ENCODE measurements around the gene CCSER2.

The CCSER2 gene

GRCh38 chr10:84550756-84551436 lies 222.5 kb downstream of the CCSER2 start:
- H3K4me3 ChIP-seq (ENCODE audit: low read depth, low read length): no peak overlapping the region
- no peak for DNase-seq
- H3K36me3 ChIP-seq: no peaks in the 10 kb centered on the region
- H3K9me3 ChIP-seq: no peaks in the 10 kb centered on the region
- peaks cover 3% of the 10 kb centered on the region; the same call in 1 of the 2 replicates for H3K27me3 ChIP-seq
- TF ChIP-seq, protein P1, sequence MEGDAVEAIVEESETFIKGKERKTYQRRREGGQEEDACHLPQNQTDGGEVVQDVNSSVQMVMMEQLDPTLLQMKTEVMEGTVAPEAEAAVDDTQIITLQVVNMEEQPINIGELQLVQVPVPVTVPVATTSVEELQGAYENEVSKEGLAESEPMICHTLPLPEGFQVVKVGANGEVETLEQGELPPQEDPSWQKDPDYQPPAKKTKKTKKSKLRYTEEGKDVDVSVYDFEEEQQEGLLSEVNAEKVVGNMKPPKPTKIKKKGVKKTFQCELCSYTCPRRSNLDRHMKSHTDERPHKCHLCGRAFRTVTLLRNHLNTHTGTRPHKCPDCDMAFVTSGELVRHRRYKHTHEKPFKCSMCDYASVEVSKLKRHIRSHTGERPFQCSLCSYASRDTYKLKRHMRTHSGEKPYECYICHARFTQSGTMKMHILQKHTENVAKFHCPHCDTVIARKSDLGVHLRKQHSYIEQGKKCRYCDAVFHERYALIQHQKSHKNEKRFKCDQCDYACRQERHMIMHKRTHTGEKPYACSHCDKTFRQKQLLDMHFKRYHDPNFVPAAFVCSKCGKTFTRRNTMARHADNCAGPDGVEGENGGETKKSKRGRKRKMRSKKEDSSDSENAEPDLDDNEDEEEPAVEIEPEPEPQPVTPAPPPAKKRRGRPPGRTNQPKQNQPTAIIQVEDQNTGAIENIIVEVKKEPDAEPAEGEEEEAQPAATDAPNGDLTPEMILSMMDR (IDR thresholded peaks at IDR 0.05; ENCODE audit: low read depth, low read length): no peak
- no peaks in the 10 kb centered on the region for H3K4me1 ChIP-seq

- Histone ChIP-seq H3K4me3 (ENCODE audit: low read depth, low read length) (no peak overlapping the region), H3K36me3 (no peaks in the 10 kb centered on the region), H3K4me1 (no peaks in the 10 kb centered on the region), H3K9me3 (no peaks in the 10 kb centered on the region), H3K27me3 (peaks cover 3% of the 10 kb centered on the region; the same call in 1 of the 2 replicates)
- TF ChIP-seq, protein P1 (IDR thresholded peaks at IDR 0.05; ENCODE audit: low read depth, low read length): no peak
- no peak for DNase-seq
These were observed 223.2 kb downstream of the CCSER2 start for GRCh38 chr10:84551437-84552120.

GRCh38 chr10:84552478-84552877 lies 224.1 kb downstream of the CCSER2 start:
- TF ChIP-seq, protein P1 (IDR thresholded peaks at IDR 0.05; ENCODE audit: low read depth, low read length): no peak
- DNase-seq: no peak
- H3K4me3 ChIP-seq (ENCODE audit: low read depth, low read length): no peak overlapping the region
- H3K4me1 ChIP-seq: no peaks in the 10 kb centered on the region
- no peaks in the 10 kb centered on the region for H3K9me3 ChIP-seq
- peaks cover 3% of the 10 kb centered on the region; the same call in 1 of the 2 replicates for H3K27me3 ChIP-seq
- H3K36me3 ChIP-seq: no peaks in the 10 kb centered on the region

DNA sequence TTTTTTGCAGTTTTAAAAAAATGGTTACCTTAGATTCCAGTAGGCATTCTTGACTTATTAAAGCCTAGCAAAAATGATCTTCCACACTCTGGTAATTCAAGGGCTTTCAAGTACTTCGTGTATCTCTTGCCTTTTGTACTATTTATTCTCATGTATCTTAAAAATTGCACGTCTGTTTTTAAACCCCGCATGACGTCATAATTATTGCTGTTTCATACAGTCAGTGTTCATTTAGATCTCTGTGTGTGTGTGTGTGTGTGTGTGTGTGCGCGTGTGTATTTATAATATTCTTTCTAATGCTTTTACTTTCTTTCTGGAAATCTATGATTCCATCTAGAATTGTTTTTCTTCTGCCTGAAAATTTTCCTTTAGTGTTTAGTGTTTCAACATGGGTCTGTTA lies 234.2 kb downstream of the CCSER2 start:
- TF ChIP-seq, protein P1 (IDR thresholded peaks at IDR 0.05; ENCODE audit: low read depth, low read length): no peak
- H3K9me3 ChIP-seq: no peaks in the 10 kb centered on the region
- no peak overlapping the region for H3K4me3 ChIP-seq (ENCODE audit: low read depth, low read length)
- no peak for DNase-seq
- no peaks in the 10 kb centered on the region for H3K36me3 ChIP-seq
- H3K27me3 ChIP-seq: 0 out of 2 replicates have a peak, but pooled peaks cover 1% of the 10 kb centered on the region
- no peaks in the 10 kb centered on the region for H3K4me1 ChIP-seq

- H3K4me1 ChIP-seq: no peaks in the 10 kb centered on the region
- no peaks in the 10 kb centered on the region for H3K36me3 ChIP-seq
- 0 out of 2 replicates have a peak, but pooled peaks cover 2% of the 10 kb centered on the region for H3K27me3 ChIP-seq
- no peak overlapping the region for H3K4me3 ChIP-seq (ENCODE audit: low read depth, low read length)
- TF ChIP-seq, protein P1 (IDR thresholded peaks at IDR 0.05; ENCODE audit: low read depth, low read length): no peak
- DNase-seq: no peak
- H3K9me3 ChIP-seq: no peaks in the 10 kb centered on the region
These were observed 235.0 kb downstream of the CCSER2 start for GRCh38 chr10:84563355-84563754.

GRCh38 chr10:84563868-84564267 lies 235.5 kb downstream of the CCSER2 start:
- no peak for DNase-seq
- H3K4me1 ChIP-seq: no peaks in the 10 kb centered on the region
- H3K36me3 ChIP-seq: no peaks in the 10 kb centered on the region
- 0 out of 2 replicates have a peak, but pooled peaks cover 2% of the 10 kb centered on the region for H3K27me3 ChIP-seq
- TF ChIP-seq, protein P1 (IDR thresholded peaks at IDR 0.05; ENCODE audit: low read depth, low read length): no peak
- H3K9me3 ChIP-seq: no peaks in the 10 kb centered on the region
- H3K4me3 ChIP-seq (ENCODE audit: low read depth, low read length): no peak overlapping the region

All from BE2C (cell line).